ENCODE data around the gene FAM53A.

GRCh38 chr4:1637580-1638271 lies 46.4 kb downstream of the FAM53A start:
- TF ChIP-seq MAX (IDR thresholded peaks at IDR 0.05) (no peak), REST (IDR thresholded peaks at IDR 0.05; ENCODE audit: low read depth) (no peak), TAF1 (IDR thresholded peaks at IDR 0.05; ENCODE audit: low read depth) (no peak), YY1 (IDR thresholded peaks at IDR 0.05; ENCODE audit: low read depth) (no peak), CREB1 (IDR thresholded peaks at IDR 0.05; ENCODE audit: low read depth) (no peak), RAD21 (IDR thresholded peaks at IDR 0.05; ENCODE audit: low read depth) (no peak), TCF12 (IDR thresholded peaks at IDR 0.05; ENCODE audit: low read depth) (no peak), NFIC (IDR thresholded peaks at IDR 0.05) (no peak), EP300 (IDR thresholded peaks at IDR 0.05; ENCODE audit: borderline replicate concordance) (no peak), USF1 (IDR thresholded peaks at IDR 0.05) (no peak), FOXM1 (IDR thresholded peaks at IDR 0.05; ENCODE audit: borderline replicate concordance, low read depth) (no peak), EGR1 (IDR thresholded peaks at IDR 0.05) (no peak)
